ENCODE data around the gene AK9.
A peak's percentile ranks its signal among the peaks of the same experiment; 100 is the strongest.

AK9 gene

GRCh38 chr6:109482905-109483734 is 207.9 kb downstream of the AK9 start, which contains the start of gene ZBTB24:
ZBTB24 (minus strand) TSS chr6:109483219; CDS start chr6:109482026, 1,193 bp downstream.
- TF ChIP-seq GATA1 (IDR thresholded peaks at IDR 0.05; ENCODE audit: low read depth, low read length) (no peak), POLR2A (IDR thresholded peaks at IDR 0.05; ENCODE audit: low read length) (peak; percentile 35)
- DNase-seq: peak; percentile 84 to 89

DNA sequence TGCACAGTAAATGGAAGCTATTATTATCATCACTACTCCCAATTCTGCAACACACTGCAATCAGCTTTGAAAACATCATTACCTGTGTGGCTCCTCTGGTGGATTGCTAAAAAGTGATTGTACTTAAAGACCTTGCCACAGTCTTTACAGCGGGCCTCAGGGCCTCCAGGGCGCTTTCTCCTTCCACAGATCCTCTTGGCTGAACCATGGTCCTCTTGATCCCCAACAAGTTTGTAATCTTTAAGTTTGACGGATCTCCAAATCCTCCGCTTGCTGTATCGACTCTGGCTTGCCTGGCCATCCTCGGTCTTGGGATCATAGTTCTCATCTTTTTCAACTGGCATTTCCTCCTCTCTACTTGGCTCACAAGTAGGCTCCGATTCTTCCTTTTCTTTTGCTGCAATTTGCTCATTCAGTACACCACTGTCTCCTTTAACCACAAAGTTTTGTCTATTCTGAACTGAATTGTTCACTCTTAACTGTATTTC is 210.0 kb downstream of the AK9 start:
- TF ChIP-seq POLR2A (IDR thresholded peaks at IDR 0.05; ENCODE audit: low read length) (no peak), GATA1 (IDR thresholded peaks at IDR 0.05; ENCODE audit: low read depth, low read length) (no peak)

GRCh38 chr6:109478841-109479624 is 212.0 kb downstream of the AK9 start:
- no peak for DNase-seq
- no peak for TF ChIP-seq GATA1 (IDR thresholded peaks at IDR 0.05; ENCODE audit: low read depth, low read length)
- TF ChIP-seq POLR2A (IDR thresholded peaks at IDR 0.05; ENCODE audit: low read length): no peak

More for the DNA sequence above, 210.0 kb downstream of the AK9 start:
- DNase-seq: no peak

DNA sequence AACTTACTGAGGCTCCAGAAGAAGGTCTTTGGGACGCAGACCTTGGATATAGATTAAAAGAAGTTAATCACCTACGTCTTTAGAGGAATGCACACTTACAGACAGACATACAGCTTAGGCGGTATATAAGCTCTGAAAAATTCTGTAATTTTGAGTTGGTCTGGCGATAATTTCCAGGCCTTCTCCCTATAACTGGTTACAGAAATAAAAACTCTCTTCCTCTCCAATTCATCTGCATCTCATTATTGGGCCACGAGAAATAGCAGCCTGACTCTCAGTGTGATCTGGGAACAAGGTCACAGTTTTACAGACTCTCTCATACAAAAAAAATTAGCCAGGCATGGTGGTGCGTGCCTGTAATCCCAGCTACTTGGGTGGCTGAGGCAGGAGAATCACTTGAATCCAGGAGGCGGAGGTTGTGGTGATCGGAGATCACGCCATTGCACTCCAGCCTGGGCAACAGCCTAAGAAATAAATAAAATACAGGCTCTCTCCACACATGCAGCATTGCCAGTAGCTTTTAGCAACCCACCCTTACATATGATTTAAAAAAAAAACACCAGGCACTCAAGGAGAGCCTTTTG is 212.7 kb downstream of the AK9 start:
- TF ChIP-seq GATA1 (IDR thresholded peaks at IDR 0.05; ENCODE audit: low read depth, low read length): no peak
- no peak for TF ChIP-seq POLR2A (IDR thresholded peaks at IDR 0.05; ENCODE audit: low read length)
- DNase-seq: no peak

- no peak for DNase-seq
- TF ChIP-seq GATA1 (IDR thresholded peaks at IDR 0.05; ENCODE audit: low read depth, low read length) (no peak), POLR2A (IDR thresholded peaks at IDR 0.05; ENCODE audit: low read length) (no peak)
These were observed 213.3 kb downstream of the AK9 start for GRCh38 chr6:109477725-109478124.

- no peak for TF ChIP-seq POLR2A (IDR thresholded peaks at IDR 0.05; ENCODE audit: low read length)
- TF ChIP-seq GATA1 (IDR thresholded peaks at IDR 0.05; ENCODE audit: low read depth, low read length): no peak
- no peak for DNase-seq
These were observed 213.8 kb downstream of the AK9 start for GRCh38 chr6:109477184-109477583.

DNA sequence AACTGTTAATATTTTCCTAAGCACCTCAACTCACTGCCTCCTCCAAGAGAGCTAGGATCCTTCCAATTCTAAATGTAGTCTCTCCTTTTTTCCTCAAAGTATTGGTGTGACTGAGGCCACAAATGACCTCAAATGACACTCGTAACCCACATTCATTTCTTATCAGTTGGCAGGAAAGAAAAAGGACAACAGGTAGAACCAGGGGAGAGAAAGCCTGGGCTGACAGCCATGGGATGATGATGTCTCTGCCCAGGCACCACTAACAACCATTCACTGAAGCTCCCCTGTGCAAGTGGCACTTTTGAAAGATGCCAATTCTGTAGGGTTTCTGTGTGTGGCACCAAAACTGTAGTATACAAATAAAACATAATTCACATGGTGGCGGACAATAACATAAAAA is 215.4 kb downstream of the AK9 start:
- TF ChIP-seq GATA1 (IDR thresholded peaks at IDR 0.05; ENCODE audit: low read depth, low read length): no peak
- no peak for TF ChIP-seq POLR2A (IDR thresholded peaks at IDR 0.05; ENCODE audit: low read length)
- no peak for DNase-seq

DNA sequence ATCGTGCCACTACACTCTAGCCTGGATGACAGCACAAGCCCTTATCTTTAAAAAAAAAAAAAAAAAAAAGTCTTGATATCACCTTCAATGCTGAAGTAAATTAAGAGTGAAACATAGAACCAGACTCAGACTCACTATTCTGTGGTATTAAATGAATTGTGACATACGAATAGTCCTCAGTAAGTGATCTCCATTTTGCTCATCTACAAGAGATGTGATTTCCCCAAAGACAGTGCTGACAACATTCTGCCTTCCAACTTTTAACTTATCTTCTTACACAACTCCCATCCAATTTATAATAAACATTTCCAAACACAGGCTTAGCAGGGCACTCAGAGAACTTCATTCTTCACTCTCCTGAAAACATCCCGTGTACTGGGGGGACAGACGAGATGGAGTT is 216.0 kb downstream of the AK9 start:
- DNase-seq: no peak
- no peak for TF ChIP-seq GATA1 (IDR thresholded peaks at IDR 0.05; ENCODE audit: low read depth, low read length)
- no peak for TF ChIP-seq POLR2A (IDR thresholded peaks at IDR 0.05; ENCODE audit: low read length)

GRCh38 chr6:109473120-109473519 is 217.9 kb downstream of the AK9 start:
- no peak for DNase-seq
- TF ChIP-seq GATA1 (IDR thresholded peaks at IDR 0.05; ENCODE audit: low read depth, low read length): no peak
- TF ChIP-seq POLR2A (IDR thresholded peaks at IDR 0.05; ENCODE audit: low read length): no peak

DNA sequence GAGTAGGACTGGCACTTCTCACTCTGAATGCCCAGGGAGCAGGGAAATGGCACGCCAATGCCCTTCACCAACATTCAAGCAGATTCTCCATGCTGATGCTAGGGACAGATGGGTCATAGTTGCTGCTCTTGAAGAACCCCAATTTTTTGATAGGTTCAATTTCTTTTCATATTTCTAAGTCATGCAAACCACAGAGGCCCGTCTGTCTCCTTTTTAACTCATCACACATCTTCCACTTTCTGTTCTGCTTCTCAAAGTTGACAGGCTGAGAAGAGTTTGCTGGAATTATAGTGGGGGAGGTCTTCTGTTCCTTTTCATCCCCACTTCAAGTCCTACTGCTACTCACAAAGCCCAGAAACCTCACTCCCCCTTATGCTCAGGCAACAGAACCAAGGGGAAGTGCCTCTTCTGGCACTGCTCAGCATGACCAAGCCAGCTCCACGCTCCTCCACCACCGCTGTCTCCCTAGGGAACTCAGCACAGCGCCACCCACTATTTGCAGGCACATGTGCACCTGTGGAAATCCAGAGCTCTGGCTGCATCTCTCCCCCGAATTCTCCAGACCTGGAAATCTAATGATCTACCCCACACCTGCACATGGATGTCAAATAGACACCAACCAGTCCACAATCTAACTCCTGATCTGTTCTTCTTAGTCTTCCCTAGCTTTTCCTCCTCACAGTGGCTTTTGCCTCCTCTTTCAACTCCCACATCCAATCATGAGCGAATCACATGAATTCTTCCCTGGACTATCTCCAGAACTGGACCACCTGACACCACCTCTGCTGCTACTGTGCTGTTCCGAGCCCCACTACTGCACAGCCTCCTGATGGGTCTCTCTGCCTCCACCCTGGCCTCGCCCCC is 218.6 kb downstream of the AK9 start:
- no peak for TF ChIP-seq GATA1 (IDR thresholded peaks at IDR 0.05; ENCODE audit: low read depth, low read length)
- TF ChIP-seq POLR2A (IDR thresholded peaks at IDR 0.05; ENCODE audit: low read length): no peak
- no peak for DNase-seq

- TF ChIP-seq POLR2A (IDR thresholded peaks at IDR 0.05; ENCODE audit: low read length) (no peak), GATA1 (IDR thresholded peaks at IDR 0.05; ENCODE audit: low read depth, low read length) (no peak)
- DNase-seq: no peak
These were observed 219.7 kb downstream of the AK9 start for GRCh38 chr6:109471105-109471810.

GRCh38 chr6:109469591-109470189 is 221.3 kb downstream of the AK9 start:
- DNase-seq: no peak
- TF ChIP-seq POLR2A (IDR thresholded peaks at IDR 0.05; ENCODE audit: low read length) (no peak), GATA1 (IDR thresholded peaks at IDR 0.05; ENCODE audit: low read depth, low read length) (no peak)

Measured in erythroblast (primary cell).